Vagina (tissue), 2 donors: ENCODE data around the gene ADGRB2. TPM values are rescaled to one million over a fixed set of nuclear protein-coding genes. Genes with fewer than 3 reads are reported as not detected.

Source experiments
- DNase-seq, 2 donors: peaks; one replicate each; pipeline ENCODE4 v3.0.0-alpha.2; 2017; ENCODE audit errors: extremely low spot score in 2 of 2
- H3K27ac ChIP-seq: fragments of 200-600 bp; sonication (generic); one replicate; pipeline ENCODE4 v1.5.1; 2019
- H3K27me3 ChIP-seq: fragments of 200-600 bp; sonication (generic); one replicate; pipeline ENCODE4 v1.5.1; 2019
- H3K36me3 ChIP-seq, 2 donors: fragments of 200-600 bp; sonication (generic); one replicate each; pipeline ENCODE4 v1.5.1; 2017 to 2019
- H3K4me1 ChIP-seq: fragments of 200-600 bp; sonication (generic); one replicate; pipeline ENCODE4 v1.5.1; 2019
- H3K4me3 ChIP-seq, 2 donors: fragments of 200-600 bp; sonication (generic); 1 replicate in 1 of 2; 2 replicates in 1 of 2; pipeline ENCODE4 v1.5.1; 2016 to 2019
- H3K9me3 ChIP-seq: fragments of 200-600 bp; sonication (generic); one replicate; pipeline ENCODE4 v1.5.1; 2019
- CTCF ChIP-seq, 3 experiments: fragments of 450-650 bp in 2 of 3; fragments of 200-600 bp in 1 of 3; sonication (generic) in 1 of 3; IDR thresholded peaks; one replicate each; pipeline ENCODE4 v1.5.1; 2017 to 2019; ENCODE audit warnings: antibody characterized with exemption in 3 of 3, mild to moderate bottlenecking in 2 of 3, moderate library complexity in 2 of 3
- POLR2A ChIP-seq, 2 donors: fragments of 450-650 bp; IDR thresholded peaks; one replicate each; pipeline ENCODE4 v1.6.1; 2017; ENCODE audit warnings: antibody characterized with exemption in 2 of 2, mild to moderate bottlenecking in 2 of 2, moderate library complexity in 2 of 2
- POLR2AphosphoS5 ChIP-seq, 2 donors: sonication (generic); formaldehyde crosslinking; IDR thresholded peaks; one replicate each; pipeline ENCODE4 v1.9.0; 2017; ENCODE audit warnings: antibody characterized with exemption in 2 of 2, mild to moderate bottlenecking in 2 of 2, low read depth in 1 of 2; ENCODE audit not compliant: insufficient read depth in 1 of 2
- intact Hi-C: fragments of 100-400 bp; cut with DNase I; formaldehyde crosslinking; loops from one replicate; pipeline ENCODE4 v1.15.1; 2023
- total RNA-seq: library from RNA; depleted of rRNA; stranded (reverse); fragments of >200 nt; gene quantifications from one replicate; pipeline ENCODE4 v1.2.3, GENCODE V29; 2016

ADGRB2 gene
- total RNA-seq, 1 donor from 2014 or later = 3.9 TPM

- Histone ChIP-seq H3K9me3 (no peaks in the 10 kb centered on the region), H3K36me3 (no peaks in the 10 kb centered on the region), H3K27ac (no peak overlapping the region), H3K4me3 (no peak overlapping the region), H3K27me3 (no peaks in the 10 kb centered on the region), H3K4me1 (peaks cover 6% of the 10 kb centered on the region)
- TF ChIP-seq CTCF (IDR thresholded peaks at IDR 0.05) = no peak
- no peak for TF ChIP-seq POLR2AphosphoS5 (IDR thresholded peaks at IDR 0.05; ENCODE audit: insufficient read depth in 1 of 2, low read depth in 1 of 2)
- TF ChIP-seq POLR2A (IDR thresholded peaks at IDR 0.05) = no peak
- intact Hi-C loops = no loop called here
- DNase-seq = no peak
Measured at GRCh38 chr1:31733389-31734219, 30.5 kb downstream of the ADGRB2 start.

GRCh38 chr1:31732751-31733289 is 31.3 kb downstream of the ADGRB2 start:
- Histone ChIP-seq H3K9me3 (no peaks in the 10 kb centered on the region), H3K4me1 (peaks cover 6% of the 10 kb centered on the region), H3K4me3 (no peak overlapping the region), H3K27ac (no peak overlapping the region), H3K27me3 (no peaks in the 10 kb centered on the region), H3K36me3 (no peaks in the 10 kb centered on the region)
- no peak for DNase-seq
- TF ChIP-seq CTCF (IDR thresholded peaks at IDR 0.05) (no peak), POLR2AphosphoS5 (IDR thresholded peaks at IDR 0.05; ENCODE audit: insufficient read depth in 1 of 2, low read depth in 1 of 2) (no peak), POLR2A (IDR thresholded peaks at IDR 0.05) (no peak)
- intact Hi-C loops = no loop called here

DNA sequence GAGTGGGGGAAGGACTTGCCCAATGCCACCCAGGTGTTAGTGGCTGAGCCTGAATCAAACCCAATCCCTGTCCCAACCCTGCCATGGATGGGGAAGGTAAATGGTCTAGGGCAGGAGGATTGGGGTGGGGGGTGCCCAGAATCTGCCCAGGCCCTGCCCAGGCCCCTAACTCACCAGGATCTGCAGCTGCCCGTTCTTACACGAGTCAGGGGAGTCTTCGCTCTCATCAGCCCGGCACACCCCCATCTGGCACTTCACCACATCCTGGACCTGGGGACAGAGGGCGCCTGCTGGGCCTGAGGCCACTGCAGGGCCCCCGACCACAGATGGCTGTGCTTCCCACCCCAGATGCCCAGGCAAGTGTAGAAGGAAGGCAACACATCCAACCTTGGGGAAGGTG is 31.8 kb downstream of the ADGRB2 start:
- Histone ChIP-seq H3K4me3 (no peak overlapping the region), H3K27me3 (no peaks in the 10 kb centered on the region), H3K4me1 (peaks cover 6% of the 10 kb centered on the region), H3K27ac (no peak overlapping the region), H3K36me3 (no peaks in the 10 kb centered on the region), H3K9me3 (no peaks in the 10 kb centered on the region)
- no peak for DNase-seq
- intact Hi-C loops = no loop called here
- TF ChIP-seq POLR2A (IDR thresholded peaks at IDR 0.05) = no peak
- TF ChIP-seq POLR2AphosphoS5 (IDR thresholded peaks at IDR 0.05; ENCODE audit: insufficient read depth in 1 of 2, low read depth in 1 of 2) = no peak
- no peak for TF ChIP-seq CTCF (IDR thresholded peaks at IDR 0.05)

- no peaks in the 10 kb centered on the region for H3K9me3 ChIP-seq
- TF ChIP-seq CTCF (IDR thresholded peaks at IDR 0.05) = no peak
- no peak for TF ChIP-seq POLR2A (IDR thresholded peaks at IDR 0.05)
- no peak for DNase-seq
- H3K4me1 ChIP-seq = peaks cover 3% of the 10 kb centered on the region
- H3K27ac ChIP-seq = no peak overlapping the region
- intact Hi-C loops = no loop called here
- H3K27me3 ChIP-seq = no peaks in the 10 kb centered on the region
- H3K4me3 ChIP-seq = no peak overlapping the region
- H3K36me3 ChIP-seq = no peaks in the 10 kb centered on the region
Measured at GRCh38 chr1:31731049-31731565, 33.0 kb downstream of the ADGRB2 start.
